ENCODE measurements around the gene PDE11A.

DNA sequence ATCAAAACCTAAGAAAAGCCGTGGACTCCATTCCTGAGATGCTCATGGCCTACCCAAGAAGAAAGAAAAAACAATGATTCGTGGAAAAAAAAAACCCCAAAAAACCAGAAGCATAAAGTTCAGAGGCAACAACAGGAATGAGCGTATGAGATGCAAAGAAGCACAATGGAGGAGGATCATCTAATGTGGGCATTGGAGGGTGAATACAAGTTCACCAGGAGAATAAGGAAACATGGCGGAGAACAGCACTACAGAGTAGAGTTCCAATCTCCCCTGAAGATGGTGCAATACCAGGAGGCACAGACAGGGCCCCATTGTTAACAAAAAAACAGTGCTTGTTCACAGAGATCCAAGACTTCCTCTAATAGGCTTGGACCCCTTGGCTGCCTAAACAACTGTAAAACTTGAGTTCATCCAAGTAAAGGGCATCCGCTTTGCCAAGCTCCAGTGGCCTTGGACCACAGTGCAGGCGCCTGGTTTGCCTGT lies 337.2 kb downstream of the PDE11A start:
- no peak for TF ChIP-seq CTCF (IDR thresholded peaks at IDR 0.05)
- TF ChIP-seq EP300 (IDR thresholded peaks at IDR 0.05; ENCODE audit: low read depth), result no peak

Measured in transverse colon (tissue), 3 donors.